Liver (tissue), 9 donors: ENCODE data around the gene VCAM1. TPM values are rescaled to one million over a fixed set of nuclear protein-coding genes. Genes with fewer than 3 reads are reported as not detected.

Experiments used
- DNase-seq: peaks from one replicate; pipeline ENCODE4 v3.0.0-alpha.2; 2017; ENCODE audit warnings: low spot score
- H3K27ac ChIP-seq, 2 donors: one replicate each; pipeline ENCODE4 v1.7.0; 2013; ENCODE audit warnings: inconsistent platforms in 2 of 2, low read length in 2 of 2, control low read depth in 1 of 2, low read depth in 1 of 2, mild to moderate bottlenecking in 1 of 2
- H3K27me3 ChIP-seq, 4 donors: one replicate each; pipeline versions ENCODE4 v1.6.1 to v1.7.0; 2013; ENCODE audit warnings: low read length in 3 of 4, inconsistent platforms in 1 of 4, mild to moderate bottlenecking in 1 of 4, moderate library complexity in 1 of 4; ENCODE audit not compliant: control insufficient read depth in 4 of 4, insufficient read depth in 4 of 4
- H3K36me3 ChIP-seq, 4 donors: one replicate each; pipeline versions ENCODE4 v1.6.1 to v1.7.0; 2013; ENCODE audit warnings: low read length in 3 of 4, mild to moderate bottlenecking in 3 of 4, low read depth in 1 of 4, moderate library complexity in 1 of 4; ENCODE audit not compliant: control insufficient read depth in 4 of 4, insufficient read depth in 3 of 4
- H3K4me1 ChIP-seq, 4 donors: one replicate each; pipeline versions ENCODE4 v1.6.1 to v1.7.0; 2013; ENCODE audit warnings: low read length in 3 of 4, mild to moderate bottlenecking in 3 of 4, moderate library complexity in 1 of 4; ENCODE audit not compliant: control insufficient read depth in 4 of 4, insufficient read depth in 4 of 4
- H3K4me3 ChIP-seq, 3 donors: one replicate each; pipeline versions ENCODE4 v1.6.1 to v1.7.0; 2013; ENCODE audit warnings: low read length in 3 of 3, control low read depth in 1 of 3, low read depth in 1 of 3, mild to moderate bottlenecking in 1 of 3
- H3K9ac ChIP-seq, 2 donors: one replicate each; pipeline ENCODE4 v1.7.0; 2013; ENCODE audit warnings: low read length in 2 of 2, mild to moderate bottlenecking in 2 of 2, moderate library complexity in 2 of 2, control low read depth in 1 of 2, low read depth in 1 of 2
- H3K9me3 ChIP-seq, 4 donors: one replicate each; pipeline versions ENCODE4 v1.6.1 to v1.7.0; 2013; ENCODE audit warnings: low read length in 3 of 4; ENCODE audit not compliant: control insufficient read depth in 4 of 4
- ATF3 ChIP-seq: IDR thresholded peaks from 2 replicates; pipeline ENCODE4 v1.6.1; 2016; ENCODE audit warnings: antibody characterized with exemption
- CTCF ChIP-seq: fragments of 150-350 bp; IDR thresholded peaks from 2 replicates; pipeline ENCODE4 v1.5.1; 2017; ENCODE audit warnings: improper control_type of control experiment, low read depth, low read length; ENCODE audit not compliant: missing input control
- EGR1 ChIP-seq, 2 donors: IDR thresholded peaks; 2 replicates each; pipeline ENCODE4 v1.6.1; 2016 to 2018; ENCODE audit warnings: antibody characterized with exemption in 2 of 2, low read depth in 2 of 2
- FOXA2 ChIP-seq: IDR thresholded peaks from 2 replicates; pipeline ENCODE4 v1.6.1; 2016; ENCODE audit warnings: antibody characterized with exemption
- GABPA ChIP-seq, 2 donors: IDR thresholded peaks in 1 of 2; conservative IDR thresholded peaks in 1 of 2; 2 replicates each; pipeline ENCODE4 v1.6.1; 2016; ENCODE audit warnings: antibody characterized with exemption in 2 of 2, mild to moderate bottlenecking in 1 of 2, moderate library complexity in 1 of 2
- MAX ChIP-seq: IDR thresholded peaks from 2 replicates; pipeline ENCODE4 v1.6.1; 2016; ENCODE audit warnings: antibody characterized with exemption
- NR2F2 ChIP-seq: IDR thresholded peaks from 2 replicates; pipeline ENCODE4 v1.6.1; 2016; ENCODE audit warnings: antibody characterized with exemption
- REST ChIP-seq: IDR thresholded peaks from 2 replicates; pipeline ENCODE4 v1.6.1; 2016; ENCODE audit warnings: antibody characterized with exemption, mild to moderate bottlenecking
- TAF1 ChIP-seq: conservative IDR thresholded peaks from 2 replicates; pipeline ENCODE4 v1.6.1; 2016; ENCODE audit warnings: antibody characterized with exemption, mild to moderate bottlenecking
- YY1 ChIP-seq: IDR thresholded peaks from 2 replicates; pipeline ENCODE4 v1.6.1; 2016; ENCODE audit warnings: antibody characterized with exemption, mild to moderate bottlenecking
- ZBTB33 ChIP-seq: IDR thresholded peaks from 2 replicates; pipeline ENCODE4 v1.6.1; 2016; ENCODE audit warnings: antibody characterized with exemption
- WGBS: extraction: QIAGEN DNeasy Blood & Tissue Kit; methylation state at CpG from one replicate; pipeline ENCODE4 v1.1.7; 2013; 5-methylcytosine and 5-hydroxymethylcytosine counted together
- polyA plus RNA-seq, 2 donors: library from polyadenylated mRNA; stranded (reverse) in 1 of 2; unstranded in 1 of 2; fragments of 200-250 nt in 1 of 2; fragments of >200 nt in 1 of 2; fragmentation: Nextera tagmentation in 1 of 2; extraction: Ambion mirVana in 1 of 2; gene quantifications; one replicate each; pipeline versions ENCODE4 v1.2.1 to v1.2.3, GENCODE V29; 2013 to 2015
- total RNA-seq, 2 donors: library from RNA; depleted of rRNA; stranded (reverse); fragments of >200 nt; gene quantifications; one replicate each; pipeline ENCODE4 v1.2.3, GENCODE V29; 2014
- donor health status: healthy.
- donor health status: healthy.
- donor health status: healthy.
- donor health status: healthy.
- donor health status: healthy.

Gene VCAM1
- total and polyA plus RNA-seq, 4 donors, result 3.3 to 159 (median 23.7) TPM

GRCh38 chr1:100706856-100707255, 12.7 kb upstream of the VCAM1 start:
- H3K27ac ChIP-seq, result no peak overlapping the region
- WGBS, result 79% methylated on average over 1 of the region's 1 CpG

GRCh38 chr1:100708476-100709062, 11.0 kb upstream of the VCAM1 start:
- H3K4me3 ChIP-seq, result no peak overlapping the region
- peaks cover 0 to 3% (median 0%) of the 10 kb centered on the region in 4 donors for H3K4me1 ChIP-seq
- 64% methylated on average over 2 of the region's 2 CpGs for WGBS
- H3K27ac ChIP-seq, result no peak overlapping the region
- H3K9ac ChIP-seq, result no peak overlapping the region
- TF ChIP-seq REST (peak; percentile 30), GABPA (IDR thresholded peaks at IDR 0.05 in 1 of 2, conservative IDR thresholded peaks at IDR 0.05 in 1 of 2) (no peak)
- no peaks in the 10 kb centered on the region for H3K27me3 ChIP-seq
- H3K36me3 ChIP-seq, result no peaks in the 10 kb centered on the region
- H3K9me3 ChIP-seq, result no peaks in the 10 kb centered on the region
- no peak for DNase-seq

More at GRCh38 chr1:100706856-100707255, 12.7 kb upstream of the VCAM1 start:
- H3K4me3 ChIP-seq, result no peak overlapping the region
- DNase-seq, result no peak
- TF ChIP-seq ZBTB33 (no peak), ATF3 (no peak), TAF1 (no peak), NR2F2 (no peak), MAX (no peak), EGR1 (IDR thresholded peaks at IDR 0.05; ENCODE audit: low read depth in 2 of 2) (no peak), CTCF (no peak), YY1 (no peak), FOXA2 (no peak)
- no peaks in the 10 kb centered on the region for H3K27me3 ChIP-seq
- H3K9me3 ChIP-seq, result no peaks in the 10 kb centered on the region
- H3K9ac ChIP-seq, result no peak overlapping the region
- peaks cover 0 to 3% (median 0%) of the 10 kb centered on the region in 4 donors for H3K4me1 ChIP-seq
- H3K36me3 ChIP-seq, result no peaks in the 10 kb centered on the region
